Activated CD4-positive, alpha-beta T cell treated with anti-CD3 and anti-CD28 coated beads for 1 hour (primary cell): Measurements from ENCODE around the gene OSCP1.
A peak's percentile ranks its signal among the peaks of the same experiment; 100 is the strongest.

Experiments
- DNase-seq: peaks from one replicate; pipeline ENCODE4 v3.0.0-alpha.2; 2020

Gene OSCP1

DNA sequence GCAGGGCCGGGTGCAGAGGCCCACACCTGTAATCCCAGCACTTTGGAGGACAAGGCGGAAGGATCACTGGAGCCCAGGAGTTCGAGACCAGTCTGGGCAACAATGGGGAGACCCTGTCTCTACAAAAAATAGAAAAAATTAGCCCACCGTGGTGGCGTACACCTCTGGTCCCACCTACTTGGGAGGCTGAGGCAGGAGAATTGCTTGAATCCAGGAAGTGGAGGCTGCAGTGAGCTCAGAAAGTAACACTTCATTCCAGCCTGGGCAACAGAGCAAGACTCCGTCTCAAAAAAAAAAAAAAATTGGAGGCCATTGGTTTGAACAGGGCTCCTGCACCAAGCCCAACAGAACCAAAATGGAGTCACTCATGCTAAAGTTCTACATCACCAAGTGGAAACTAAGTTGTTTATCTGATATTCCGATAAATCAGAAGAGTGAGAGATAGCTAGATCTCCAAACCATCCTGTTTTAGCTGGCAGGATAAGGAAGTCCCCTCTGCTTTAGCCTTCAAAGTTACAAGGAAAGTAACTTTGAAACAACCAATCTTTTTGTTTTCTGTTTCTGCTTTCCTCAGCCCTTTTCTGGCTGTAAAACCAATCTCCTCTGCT lies 51.8 kb downstream of the OSCP1 start:
- DNase-seq: no peak

GRCh38 chr1:36397378-36398230 lies 52.6 kb downstream of the OSCP1 start, which contains the start of gene LSM10:
Gene LSM10 (minus strand): TSS chr1:36397908. CDS start chr1:36394129, 3,779 bp downstream.
- DNase-seq: peak; percentile 86

DNA sequence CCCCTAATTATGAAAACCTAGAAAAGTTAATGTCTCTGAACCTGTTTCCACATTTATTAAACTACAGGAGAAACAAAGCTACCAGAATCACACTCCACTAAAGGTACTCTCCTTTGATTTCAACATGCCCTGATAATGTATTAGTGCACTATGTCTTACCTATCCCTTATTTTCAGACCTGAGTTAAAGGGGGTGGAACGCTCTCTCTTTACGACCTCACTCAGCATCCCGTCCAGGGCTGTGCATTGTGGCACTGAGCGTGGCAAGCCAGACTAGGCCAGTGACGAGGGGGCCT lies 53.2 kb downstream of the OSCP1 start:
- no peak for DNase-seq

DNA sequence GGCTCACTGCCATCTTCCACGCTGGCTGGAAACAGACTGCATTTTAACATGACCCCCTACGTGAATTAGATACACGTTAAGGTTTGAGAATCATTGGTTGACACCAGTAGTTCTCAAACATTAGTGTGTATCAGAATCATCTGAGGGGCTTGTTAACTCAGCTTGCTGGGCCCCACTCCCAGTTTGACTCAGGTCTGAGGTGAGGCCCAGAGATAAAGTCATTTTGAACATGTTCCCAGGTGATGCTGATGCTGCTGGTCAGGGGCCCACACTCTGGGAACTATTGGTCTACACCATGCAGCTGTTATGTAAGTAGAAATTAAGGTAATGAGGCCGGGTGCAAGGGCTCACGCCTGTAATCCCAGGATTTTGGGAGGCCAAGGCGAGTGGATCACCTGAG lies 53.9 kb downstream of the OSCP1 start:
- no peak for DNase-seq

DNA sequence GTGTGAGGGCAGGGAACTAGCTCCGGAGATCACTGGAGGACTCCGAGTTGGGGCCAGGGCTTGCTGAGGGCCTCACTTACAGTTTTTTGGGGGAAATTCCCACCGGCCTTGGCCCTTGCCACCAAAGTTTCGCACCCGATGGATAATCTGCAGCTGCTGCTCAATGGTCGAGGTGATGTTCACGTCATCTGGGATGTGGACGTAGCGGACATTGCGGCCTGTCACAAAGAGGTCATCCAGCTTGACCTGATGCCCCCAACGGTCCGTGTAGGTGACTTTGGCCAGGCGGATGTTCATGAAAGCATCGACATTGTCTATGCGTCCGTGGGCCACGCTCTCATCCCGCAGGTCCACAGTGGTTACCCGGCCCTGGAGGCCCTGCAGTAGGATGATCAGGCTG lies 56.6 kb downstream of the OSCP1 start:
- DNase-seq: no peak

GRCh38 chr1:36392836-36393235 lies 57.4 kb downstream of the OSCP1 start:
- no peak for DNase-seq

GRCh38 chr1:36391271-36391670 lies 59.0 kb downstream of the OSCP1 start:
- DNase-seq: no peak

GRCh38 chr1:36390411-36390810 lies 59.8 kb downstream of the OSCP1 start:
- no peak for DNase-seq

GRCh38 chr1:36389999-36390398 lies 60.3 kb downstream of the OSCP1 start:
- no peak for DNase-seq

- no peak for DNase-seq
Observed at GRCh38 chr1:36389261-36389660, 61.0 kb downstream of the OSCP1 start.

GRCh38 chr1:36387141-36387949 lies 62.9 kb downstream of the OSCP1 start:
- DNase-seq: no peak

DNA sequence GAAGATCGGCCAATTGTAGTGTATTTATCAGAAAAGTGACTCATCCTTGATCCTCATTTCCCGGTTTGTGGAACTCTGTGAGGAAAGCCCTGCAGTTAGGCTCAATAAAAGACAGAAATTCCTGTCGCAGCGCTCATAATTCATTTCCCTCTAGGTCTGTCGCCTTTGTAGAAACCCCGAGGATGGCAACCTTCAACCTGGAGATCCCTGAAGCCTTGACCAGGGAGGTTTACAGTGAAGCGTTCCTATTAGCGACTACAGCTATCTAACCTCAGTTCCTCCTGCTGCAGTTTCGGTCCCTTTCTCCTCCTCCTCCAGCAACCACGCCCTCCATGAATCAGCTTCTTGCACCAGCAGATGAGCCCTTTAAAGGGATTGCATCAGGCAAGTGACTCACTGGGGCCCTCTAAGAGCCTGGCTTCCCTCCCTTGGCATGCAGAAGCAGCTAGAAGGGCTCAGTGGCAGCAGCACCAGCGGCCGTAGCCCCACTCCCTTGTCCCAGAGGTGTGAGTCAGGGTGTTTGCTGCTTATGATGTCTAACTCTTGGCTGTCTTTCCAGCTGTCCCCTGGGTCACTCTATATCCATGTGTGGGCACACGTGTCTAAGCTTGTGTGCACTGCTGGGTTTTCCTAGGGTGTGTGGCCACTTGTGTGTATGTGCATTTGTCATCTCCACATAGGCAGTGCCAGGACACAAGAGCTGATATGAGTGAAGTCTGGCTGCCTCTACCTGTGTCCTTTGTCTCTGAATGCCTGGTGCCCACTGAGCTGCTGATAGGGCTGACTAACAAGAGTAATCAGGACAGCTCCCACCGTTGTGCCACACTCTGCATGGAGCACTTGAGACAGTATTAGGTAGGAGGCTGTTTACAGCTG lies 63.7 kb downstream of the OSCP1 start:
- DNase-seq: peak; percentile 83

DNA sequence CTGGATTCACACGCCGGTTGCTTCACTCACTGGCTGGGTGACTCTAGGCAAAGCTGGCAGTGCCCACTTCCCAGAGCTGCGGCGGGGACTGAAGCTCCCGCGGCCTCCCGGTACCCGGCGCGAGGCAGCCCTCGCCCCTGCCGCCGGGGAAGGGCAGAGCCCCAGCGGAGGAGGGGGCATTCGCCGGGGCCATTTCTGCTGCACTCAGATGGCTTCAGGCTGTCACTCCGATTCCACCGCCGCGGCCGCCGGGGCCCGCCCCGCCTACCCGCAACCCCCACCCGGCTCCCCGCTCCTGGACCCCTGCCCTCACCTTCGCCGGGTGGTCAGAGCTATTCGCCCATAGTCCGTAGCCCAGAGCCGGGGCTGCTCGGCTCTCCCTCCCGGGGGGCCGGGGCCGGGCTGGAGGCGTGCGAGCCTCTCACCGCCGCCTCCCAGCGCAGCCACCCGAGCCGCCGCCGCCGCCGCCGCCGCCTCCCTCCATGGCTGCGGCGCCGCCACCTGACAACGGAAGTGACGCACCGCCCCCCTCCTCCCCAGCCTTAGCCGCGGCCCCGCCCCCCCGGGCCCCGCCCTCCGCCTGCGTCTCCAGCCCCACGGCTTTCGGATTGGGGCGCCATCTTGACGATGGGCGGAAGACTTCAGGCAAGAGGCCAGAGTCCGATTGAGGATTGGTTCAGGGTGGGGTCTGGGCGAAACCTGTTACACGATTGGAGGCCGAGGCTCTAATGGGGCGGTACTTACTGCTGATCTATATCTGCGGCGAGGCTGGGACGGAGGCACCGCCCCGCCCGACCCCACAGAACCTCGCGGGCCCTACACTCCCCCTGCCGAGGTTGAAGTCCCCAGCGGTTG lies 64.6 kb downstream of the OSCP1 start, which contains the start of gene STK40:
Gene STK40 (minus strand): TSS at position 515 of the 855 bp plus-strand sequence. CDS start 24,592 bp downstream, outside the sequence.
- DNase-seq: peak; percentile 97

GRCh38 chr1:36384542-36385409 lies 65.5 kb downstream of the OSCP1 start:
- DNase-seq: no peak

DNA sequence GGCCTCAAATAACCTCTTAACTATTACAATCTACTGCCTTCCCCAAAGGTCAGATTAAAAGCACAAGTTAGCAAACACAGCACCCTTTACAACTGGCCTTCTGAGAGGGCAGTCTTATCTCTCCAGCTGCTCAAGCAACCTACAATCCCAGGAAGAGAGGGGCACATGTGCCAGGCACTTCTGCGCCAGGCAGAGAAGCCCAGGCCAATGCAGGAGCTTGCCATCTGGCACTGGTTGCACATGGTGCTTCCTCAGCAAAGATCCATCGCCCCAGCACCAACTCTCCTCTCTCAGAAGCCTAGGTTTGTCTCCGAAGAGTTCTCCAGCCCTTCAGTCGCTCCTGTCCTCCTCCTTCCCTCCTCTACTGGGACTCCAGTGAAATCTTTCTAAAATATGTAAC lies 67.0 kb downstream of the OSCP1 start:
- DNase-seq: no peak

DNA sequence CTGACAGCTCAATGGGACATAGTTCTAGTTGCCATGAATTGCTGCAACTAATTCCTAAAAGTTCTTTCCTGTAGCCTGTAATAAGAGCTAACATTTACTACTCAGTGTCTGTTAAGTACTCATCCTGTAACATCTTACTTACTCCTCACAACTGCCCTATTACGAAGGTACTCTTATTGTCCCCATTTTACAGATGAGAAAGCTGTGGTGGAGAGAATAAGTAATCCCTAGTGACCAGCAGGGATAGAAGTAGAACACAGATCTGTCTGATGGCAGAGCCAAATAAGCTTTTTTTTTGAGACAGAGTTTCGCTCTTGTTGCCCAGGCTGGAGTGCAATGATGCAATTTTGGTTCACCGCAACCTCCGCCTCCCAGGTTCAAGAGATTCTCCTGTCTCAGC lies 67.6 kb downstream of the OSCP1 start:
- no peak for DNase-seq

GRCh38 chr1:36382231-36382630 lies 68.0 kb downstream of the OSCP1 start:
- no peak for DNase-seq

GRCh38 chr1:36381405-36381804 lies 68.8 kb downstream of the OSCP1 start:
- DNase-seq: no peak

- DNase-seq: no peak
Observed at GRCh38 chr1:36380782-36381181, 69.5 kb downstream of the OSCP1 start.

- no peak for DNase-seq
Observed at GRCh38 chr1:36380143-36380619, 70.1 kb downstream of the OSCP1 start.
